Hematopoietic multipotent progenitor cell (in vitro differentiated cells): ENCODE measurements around the gene PNMT. TPM values are rescaled to one million over a fixed set of nuclear protein-coding genes. Genes with fewer than 3 reads are reported as not detected.

ENCODE experiments used
- DNase-seq, 3 donors: peaks; one replicate each; pipeline ENCODE4 v3.0.0-alpha.2; 2011 to 2015; ENCODE audit warnings: low read depth in 2 of 3, low spot score in 2 of 3
- total RNA-seq: library from RNA; depleted of rRNA; stranded (reverse); fragments of >200 nt; gene quantifications from one replicate; pipeline ENCODE4 v1.2.3, GENCODE V29; 2012

Gene PNMT, protein sequence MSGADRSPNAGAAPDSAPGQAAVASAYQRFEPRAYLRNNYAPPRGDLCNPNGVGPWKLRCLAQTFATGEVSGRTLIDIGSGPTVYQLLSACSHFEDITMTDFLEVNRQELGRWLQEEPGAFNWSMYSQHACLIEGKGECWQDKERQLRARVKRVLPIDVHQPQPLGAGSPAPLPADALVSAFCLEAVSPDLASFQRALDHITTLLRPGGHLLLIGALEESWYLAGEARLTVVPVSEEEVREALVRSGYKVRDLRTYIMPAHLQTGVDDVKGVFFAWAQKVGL
- 3.8 TPM for total RNA-seq

GRCh38 chr17:39667945-39668924, at the start of gene PNMT:
Gene PNMT, plus strand, starts transcription at chr17:39668453. Its CDS starts 23 bp downstream, at chr17:39668476.
- DNase-seq = peak; percentile 56 to 73 (median 73)

DNA sequence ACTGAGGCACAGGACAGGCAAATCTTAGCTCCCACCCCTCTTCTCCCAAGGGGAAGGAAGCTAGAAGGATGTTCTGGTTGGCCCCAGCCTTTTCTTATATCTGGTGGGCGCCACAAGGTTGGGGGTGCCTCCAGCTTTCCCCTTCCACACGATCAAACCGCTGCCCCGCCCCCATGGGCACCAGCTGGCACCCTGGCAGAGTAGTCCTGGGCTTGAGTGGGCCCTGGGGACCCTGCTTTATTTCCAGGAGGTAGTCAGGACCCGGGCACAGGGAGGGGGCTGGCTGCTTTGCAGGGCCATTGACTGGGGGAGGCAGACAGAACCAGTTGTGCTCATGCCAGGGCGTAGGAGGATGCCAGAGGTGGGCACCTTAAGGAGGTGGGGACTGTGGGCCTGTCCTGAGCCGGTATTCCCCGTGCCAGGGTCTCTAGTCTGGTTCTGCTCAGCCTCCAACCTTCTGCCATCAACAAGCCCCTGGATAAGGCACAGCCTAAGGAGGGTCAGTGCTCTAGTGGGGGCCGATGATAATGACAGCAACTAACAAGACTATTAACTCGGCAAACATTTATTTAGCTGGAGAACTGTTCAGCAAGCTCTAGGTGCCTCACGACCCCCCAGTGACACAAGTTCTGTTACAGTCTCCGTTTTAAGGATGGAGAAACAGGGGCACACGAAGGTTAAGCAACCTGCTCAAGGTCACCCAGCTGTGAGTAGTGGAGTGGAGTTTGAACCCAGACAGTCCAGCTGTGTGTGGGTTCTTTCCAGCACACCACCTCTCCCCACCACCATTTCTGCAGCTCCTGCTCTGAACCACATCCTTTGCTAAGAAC, 49.1 kb upstream of the PNMT start:
- no peak for DNase-seq

DNA sequence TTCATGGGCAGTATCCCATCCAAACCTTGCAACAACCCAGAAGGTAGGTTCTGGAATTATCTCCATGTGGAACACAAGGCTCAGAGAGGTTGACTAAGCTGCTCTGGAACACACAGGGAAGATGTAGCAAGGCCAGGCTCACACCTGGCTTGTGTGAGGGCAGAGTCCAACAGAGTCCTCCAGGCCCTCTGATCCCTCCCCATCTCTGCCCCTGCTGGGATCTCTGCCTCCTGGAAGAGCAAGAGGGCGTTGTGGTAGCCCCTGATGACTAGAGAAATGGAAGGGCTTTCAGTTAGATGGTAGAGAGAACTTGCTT, 48.5 kb upstream of the PNMT start:
- DNase-seq = no peak

DNA sequence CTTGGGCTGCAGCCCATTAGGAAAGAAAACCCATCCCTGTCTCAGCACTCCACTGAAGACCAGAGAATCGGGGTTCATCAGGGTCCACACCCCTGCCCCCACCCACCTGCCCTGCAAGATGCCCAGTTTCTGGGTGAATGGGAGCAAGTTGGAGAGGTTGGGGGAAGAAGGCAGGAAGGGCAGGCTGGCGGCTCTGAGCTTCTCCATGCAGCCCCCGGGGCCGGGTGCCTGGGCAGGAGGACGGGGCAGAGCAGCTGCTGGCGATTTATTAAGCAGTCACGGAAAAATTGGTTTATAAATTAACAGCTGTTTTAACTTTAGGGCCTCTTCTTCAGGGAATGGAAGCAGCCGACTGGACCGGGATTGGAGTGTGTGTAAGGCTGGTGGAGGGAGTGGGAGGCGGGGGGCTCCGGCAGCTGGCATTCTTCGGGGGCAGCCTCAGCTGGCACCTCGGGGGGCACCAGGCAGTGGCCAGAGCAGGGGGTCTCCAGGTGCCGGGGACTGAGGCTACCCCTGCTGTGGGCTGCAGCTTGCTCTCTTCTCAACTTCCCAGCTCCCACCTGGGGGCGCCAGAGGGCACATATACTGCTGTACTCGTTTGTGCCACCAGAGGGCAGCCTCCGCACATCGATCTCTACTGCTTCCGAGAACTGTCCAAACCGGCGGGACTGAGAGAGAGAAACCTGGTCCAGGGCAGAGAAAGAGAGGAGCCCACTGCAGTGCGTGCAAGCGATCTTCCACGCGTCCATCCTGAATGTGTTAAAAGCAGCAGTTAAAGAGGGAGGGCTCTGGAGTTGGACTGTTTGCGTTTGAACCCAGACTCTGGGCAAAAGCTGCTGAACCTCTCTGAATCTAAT, 46.5 kb upstream of the PNMT start:
- DNase-seq = peak; percentile 74 to 92 (median 89)

- DNase-seq = no peak
Measured at GRCh38 chr17:39622380-39623006, 45.8 kb upstream of the PNMT start.

GRCh38 chr17:39623356-39623950, 44.8 kb upstream of the PNMT start:
- peak; percentile 63 to 83 (median 74) for DNase-seq

GRCh38 chr17:39624313-39624712, 43.9 kb upstream of the PNMT start:
- no peak for DNase-seq

GRCh38 chr17:39625198-39625785, 43.0 kb upstream of the PNMT start:
- no peak for DNase-seq

GRCh38 chr17:39626171-39627046, 41.8 kb upstream of the PNMT start, which contains the start of gene PPP1R1B:
Gene PPP1R1B, plus strand, starts transcription at chr17:39626952. Its CDS starts 441 bp downstream, at chr17:39627393.
- DNase-seq = no peak

DNA sequence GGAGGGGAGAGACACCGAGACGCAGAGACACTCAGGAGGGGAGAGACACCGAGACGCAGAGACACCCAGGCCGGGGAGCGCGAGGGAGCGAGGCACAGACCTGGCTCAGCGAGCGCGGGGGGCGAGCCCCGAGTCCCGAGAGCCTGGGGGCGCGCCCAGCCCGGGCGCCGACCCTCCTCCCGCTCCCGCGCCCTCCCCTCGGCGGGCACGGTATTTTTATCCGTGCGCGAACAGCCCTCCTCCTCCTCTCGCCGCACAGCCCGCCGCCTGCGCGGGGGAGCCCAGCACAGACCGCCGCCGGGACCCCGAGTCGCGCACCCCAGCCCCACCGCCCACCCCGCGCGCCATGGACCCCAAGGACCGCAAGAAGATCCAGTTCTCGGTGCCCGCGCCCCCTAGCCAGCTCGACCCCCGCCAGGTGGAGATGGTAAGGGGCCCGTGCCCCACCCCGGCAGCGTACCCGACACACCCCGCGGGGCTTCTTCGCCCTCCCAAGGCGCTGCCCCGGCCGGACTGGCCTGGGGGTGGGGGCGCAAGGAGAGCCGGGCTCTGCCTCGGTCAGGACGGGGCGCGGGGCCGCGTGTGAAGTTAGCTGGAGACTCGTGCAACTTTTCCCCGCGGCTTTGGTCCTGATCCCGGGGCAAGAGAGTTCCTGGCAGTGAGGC, 41.1 kb upstream of the PNMT start:
- no peak for DNase-seq

GRCh38 chr17:39627712-39628516, 40.3 kb upstream of the PNMT start:
- no peak for DNase-seq

DNA sequence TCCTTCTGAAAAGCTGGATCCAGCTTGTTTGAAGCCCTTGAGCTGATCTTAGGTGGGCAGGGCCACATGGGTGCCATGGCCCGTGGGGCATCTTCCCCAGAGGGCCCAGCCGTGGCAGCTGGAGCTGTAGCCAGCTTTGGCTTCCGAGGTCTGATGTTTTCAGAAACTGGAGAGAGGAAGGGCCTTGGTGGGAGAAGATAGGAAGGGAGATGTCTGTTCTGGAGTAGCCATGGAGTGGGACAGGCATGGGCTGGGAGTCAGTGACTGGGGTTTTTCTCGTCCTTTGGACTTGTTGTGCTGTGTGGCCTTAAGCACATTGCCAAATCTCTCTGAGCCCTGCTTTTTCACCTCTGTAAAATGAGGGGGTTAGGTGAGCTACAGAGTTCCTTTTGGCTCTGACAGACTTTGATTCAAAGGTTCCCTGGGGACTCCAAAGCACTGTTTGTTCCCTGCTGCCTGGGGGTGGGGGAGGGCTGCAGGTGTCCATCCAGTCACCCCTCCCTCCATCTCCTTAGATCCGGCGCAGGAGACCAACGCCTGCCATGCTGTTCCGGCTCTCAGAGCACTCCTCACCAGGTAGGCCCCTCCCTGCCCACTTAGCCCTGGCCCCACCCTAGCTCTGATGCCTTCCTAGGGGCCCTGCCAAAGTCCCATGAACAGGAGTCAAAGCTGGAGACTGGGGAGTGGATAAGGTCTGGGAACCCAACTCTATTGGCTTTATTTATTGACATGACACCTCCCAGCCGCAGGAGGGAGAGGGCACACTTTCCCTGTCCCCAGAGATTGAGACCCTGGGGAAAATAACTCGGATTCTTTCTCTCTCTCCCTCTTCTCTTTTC, 39.4 kb upstream of the PNMT start:
- DNase-seq = no peak

DNA sequence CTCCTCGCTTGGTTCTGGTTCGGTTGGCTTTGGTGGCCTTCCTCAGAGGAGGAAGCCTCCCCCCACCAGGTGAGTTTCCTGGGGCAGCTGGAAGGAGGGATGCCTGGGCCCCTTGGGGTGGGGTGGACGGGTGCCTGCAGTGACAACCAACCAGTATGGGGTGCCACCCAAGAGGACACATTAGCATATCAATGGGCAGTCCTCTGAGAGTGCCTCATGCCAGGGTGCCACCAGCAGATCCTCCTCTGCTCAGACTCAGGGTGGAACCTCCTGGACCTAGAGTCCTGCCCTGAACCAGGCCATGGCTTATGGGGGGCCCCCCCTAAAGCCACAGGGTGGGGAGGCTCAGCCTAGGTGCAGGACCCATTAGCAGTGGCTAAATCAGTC, 38.8 kb upstream of the PNMT start:
- DNase-seq = no peak

DNA sequence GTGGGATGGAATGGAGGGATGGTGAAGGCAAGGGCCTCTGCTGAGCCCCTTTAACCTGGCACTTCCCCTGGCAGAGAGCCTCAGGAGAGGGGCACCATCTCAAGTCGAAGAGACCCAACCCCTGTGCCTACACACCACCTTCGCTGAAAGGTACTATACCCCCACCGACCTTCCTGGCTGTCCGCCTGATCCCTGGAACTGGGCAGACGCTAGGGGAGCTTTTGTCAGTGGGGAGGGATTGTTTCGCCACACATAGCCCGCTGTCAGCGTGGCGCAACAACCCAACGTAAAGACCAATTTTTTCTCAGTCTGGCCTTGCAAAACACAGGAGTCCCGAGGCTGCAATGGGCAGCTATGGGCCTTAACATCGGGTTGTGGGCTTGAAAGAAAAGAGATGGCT, 38.4 kb upstream of the PNMT start:
- DNase-seq = no peak

DNA sequence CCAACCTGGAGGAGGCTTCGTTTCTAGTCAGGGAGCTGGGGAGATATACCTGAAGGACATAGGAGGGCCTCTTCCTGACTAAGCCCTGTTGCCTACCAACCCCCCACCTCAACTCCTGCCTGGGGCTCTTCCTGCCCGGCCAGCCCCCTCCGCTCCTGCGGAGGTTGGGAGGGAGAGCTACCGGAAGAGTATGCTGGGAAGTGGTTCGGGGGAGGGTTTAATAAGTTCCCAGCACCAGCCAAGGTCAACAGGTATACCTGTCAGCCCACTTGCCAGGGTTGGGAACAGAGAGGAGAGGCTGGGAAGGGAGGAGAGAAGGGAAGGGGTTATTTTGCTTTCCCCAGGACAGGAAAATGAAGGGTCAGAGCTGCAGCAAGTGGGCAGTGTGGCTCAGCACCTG, 36.9 kb upstream of the PNMT start:
- no peak for DNase-seq
